HG02763 (cell line): Measurements from ENCODE around the gene EPHA8.

Experiments
- ATAC-seq: cut with Tn5 transposase; IDR thresholded peaks from one replicate; pipeline ENCODE4 v1.9.1; 2021; ENCODE audit warnings: mild to moderate bottlenecking, moderate library complexity; ENCODE audit not compliant: unreplicated experiment

The EPHA8 gene

DNA sequence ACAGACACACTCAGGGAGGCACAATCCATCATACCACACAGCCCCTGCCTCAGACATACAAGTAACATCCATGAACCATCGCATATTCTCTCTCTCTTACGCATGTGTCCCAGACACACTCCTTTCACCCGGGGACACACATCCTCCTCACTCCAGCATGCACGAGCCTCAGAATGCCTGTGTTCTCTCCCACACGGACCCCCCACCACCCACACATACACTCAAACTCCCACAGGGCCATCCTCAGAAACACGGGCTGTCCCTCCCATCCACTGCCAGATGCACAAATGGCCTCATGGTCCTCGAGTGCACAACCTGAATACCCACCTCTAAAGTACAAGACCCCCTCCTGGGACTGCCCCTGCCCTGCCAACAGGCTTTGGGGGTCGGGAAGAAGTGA, 78.0 kb downstream of the EPHA8 start:
- no peak for ATAC-seq

DNA sequence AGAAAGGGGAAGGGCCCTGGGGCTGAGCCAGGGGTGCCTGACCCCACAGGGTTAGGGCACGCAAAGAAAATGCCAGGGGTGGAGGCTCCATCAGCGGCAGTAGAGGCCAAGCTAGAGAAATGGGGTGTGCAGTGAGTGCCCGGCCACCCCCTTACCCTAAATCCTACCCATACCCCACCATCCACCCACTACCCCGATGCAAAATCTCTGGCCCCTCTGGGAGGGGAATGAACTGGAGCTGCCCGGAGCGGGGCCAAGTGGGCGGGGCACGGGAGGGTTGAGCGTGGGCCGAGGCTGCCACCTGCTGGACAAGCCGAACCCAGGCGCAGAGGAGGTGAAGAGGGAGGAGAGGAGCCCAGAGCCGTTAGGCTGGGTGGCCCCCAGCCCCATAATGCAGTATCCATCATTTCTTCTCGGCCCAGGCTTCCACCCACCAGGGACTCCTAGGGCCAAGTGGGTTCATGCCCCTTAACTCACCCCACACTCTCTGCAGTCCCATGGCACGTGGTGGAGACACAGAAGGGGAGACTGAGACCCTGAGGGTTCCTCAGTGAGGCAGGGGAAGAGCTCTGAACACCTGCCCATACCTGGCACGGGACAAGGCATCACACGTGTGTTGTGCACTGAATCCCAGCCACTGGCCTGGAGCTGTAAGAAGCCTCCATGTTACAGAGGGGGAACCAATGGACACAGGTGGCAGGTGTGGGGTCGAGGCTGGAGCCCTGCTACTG, 78.8 kb downstream of the EPHA8 start:
- ATAC-seq = no peak

DNA sequence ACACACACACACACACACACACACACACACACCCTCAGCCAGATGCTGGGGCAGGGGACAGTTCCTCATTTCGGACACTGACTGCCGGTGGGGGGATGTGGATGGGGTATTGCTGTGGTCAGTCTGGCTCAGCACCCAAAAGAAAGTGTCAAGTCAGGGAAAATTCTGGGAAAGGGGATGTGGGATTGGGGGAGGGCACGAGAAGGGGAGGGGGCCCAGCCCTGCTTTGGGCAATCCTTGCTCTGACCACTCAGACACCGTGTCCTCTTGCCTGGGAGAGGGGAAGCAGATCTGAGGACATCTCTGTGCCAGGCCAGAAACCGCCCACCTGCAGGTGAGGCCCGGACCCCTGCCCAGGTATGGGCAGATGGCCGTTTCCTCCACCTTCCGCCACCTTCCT, 80.1 kb downstream of the EPHA8 start, which contains the start of gene C1QC:
Gene C1QC (plus strand): TSS at position 253 of the 400 bp plus-strand sequence. CDS start 391 bp downstream, outside the sequence.
- no peak for ATAC-seq

DNA sequence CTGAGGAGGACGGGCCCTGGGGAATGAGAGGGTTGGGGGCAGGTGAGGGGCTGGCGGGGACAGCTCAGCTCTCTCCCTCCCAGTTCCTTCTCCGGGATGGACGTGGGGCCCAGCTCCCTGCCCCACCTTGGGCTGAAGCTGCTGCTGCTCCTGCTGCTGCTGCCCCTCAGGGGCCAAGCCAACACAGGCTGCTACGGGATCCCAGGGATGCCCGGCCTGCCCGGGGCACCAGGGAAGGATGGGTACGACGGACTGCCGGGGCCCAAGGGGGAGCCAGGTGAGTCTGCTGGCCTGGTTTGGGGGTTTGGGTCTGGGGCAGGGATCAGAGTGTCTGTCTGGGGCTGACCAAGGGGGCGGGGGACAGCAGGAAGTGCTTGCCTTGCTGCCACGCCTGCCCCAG, 80.6 kb downstream of the EPHA8 start:
- ATAC-seq = no peak

DNA sequence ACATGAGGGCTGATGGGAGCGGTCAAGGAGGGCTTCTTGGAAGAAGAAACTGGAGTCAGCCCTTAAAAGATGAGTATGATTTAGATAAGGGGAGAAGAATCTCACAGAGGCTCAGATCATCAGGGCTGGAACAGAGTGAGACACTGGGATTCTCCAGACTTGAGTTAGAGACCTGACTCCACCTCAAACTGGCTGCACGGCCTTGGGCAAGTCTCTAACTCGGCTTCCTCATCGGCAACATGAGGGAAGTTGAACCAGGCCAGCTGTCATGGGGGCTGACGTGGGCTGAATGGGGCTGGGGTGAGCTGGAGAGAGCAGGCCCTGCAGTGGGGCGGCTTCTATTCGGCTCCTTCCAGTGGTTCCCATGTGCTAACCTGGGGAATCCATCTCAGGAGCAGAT, 82.6 kb downstream of the EPHA8 start:
- no peak for ATAC-seq

DNA sequence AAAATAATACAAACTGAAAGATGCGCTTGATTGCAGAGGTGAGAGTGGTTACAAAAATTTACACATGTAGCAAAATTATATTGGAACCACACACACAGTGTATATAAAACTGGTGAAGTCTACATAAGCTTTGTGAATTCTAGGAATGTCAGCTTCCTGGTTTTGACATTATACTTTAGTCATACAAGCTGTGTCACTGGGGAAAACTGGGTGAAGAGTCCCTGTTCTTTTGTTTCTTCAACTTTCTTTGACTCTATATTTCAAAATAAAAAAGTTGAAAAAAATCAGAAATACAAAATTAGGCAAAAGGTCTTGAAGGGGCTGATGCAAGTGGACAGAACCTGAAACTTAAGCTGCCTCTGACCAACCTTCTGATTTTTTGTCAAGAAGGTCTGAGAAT, 83.1 kb downstream of the EPHA8 start:
- ATAC-seq = no peak

DNA sequence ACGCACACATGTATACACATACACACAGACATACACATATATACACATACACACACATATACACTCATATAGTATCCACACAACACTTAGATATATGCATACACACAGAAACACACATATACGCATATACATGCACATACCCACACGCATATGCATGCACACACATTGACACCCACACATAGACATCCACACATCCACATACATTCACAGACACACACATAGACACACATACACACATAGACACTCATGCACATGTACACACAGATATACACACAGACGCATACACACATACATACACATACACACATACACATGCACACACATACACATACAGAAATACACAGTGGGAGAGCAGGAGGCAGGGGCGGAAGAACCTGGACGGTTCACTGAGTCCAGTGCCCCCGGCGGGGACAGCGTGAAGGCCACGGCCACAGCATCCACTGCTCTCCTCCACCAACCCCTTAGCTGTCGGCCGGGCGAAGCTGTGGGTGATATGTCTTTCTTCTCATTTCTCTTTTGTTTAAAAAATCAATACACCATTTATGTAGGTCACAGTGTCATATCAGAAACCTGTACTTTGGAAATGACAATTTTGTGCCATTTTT, 86.9 kb downstream of the EPHA8 start:
- ATAC-seq = no peak

DNA sequence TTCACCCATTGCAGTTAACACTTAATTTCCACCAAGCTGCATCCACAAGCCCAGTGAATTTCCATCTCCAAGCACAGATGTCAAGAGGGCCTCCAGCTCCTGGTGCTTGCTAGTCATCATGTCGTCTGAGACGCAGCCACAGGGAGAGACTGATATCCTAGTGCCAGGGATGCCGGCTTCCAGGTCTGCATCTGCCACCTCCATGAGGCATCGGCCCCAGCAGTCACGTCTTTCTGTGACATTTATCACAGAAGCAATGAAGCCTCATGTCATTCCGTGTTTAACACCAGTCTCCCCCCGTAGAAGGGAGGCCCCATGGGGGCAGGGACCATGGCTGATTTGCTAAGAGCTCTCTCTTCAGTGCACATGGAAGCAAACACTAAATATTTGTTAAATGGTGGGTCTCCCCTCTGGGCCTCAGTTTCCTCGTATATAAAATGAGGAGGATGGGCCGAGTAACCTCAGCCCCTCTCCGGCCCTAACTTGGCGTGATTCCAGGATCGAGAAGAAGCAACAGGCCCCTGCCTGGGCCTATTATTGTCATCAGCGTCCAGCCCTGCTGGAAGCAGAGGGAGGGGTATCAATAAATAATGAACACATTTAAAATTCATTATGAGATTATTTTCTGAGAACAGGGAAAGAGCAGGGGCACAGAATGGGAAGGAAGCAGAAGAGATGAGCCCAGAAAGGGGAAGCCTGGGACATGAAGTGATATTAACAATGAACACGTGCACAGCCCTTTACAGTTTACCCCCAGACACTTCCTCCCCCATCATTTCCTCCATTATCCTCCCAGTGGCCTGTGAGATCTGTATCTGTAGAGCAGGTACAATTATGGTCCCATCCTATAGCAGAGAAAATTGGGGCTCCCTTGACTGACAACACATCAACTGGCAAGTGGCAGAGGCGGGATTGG, 88.9 kb downstream of the EPHA8 start:
- ATAC-seq = no peak

DNA sequence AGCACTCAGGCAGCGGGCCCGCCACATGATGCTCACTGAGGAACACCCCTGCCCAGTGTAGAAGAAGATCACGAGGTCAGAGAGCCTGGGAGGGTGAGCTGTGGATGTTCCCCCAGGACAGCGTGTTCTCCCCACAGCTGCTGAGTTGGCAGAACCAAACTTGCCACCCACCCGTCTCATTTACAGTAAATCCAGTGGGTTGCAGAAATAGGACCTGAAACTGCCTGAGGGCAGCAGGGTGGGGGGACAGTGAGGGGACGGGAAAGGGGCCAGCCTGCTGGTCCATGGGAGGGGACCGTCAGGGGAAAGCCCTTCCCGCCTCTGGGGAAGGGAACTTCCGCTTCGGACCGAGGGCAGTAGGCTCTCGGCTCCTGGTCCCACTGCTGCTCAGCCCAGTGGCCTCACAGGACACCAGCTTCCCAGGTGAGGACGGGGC, 89.6 kb downstream of the EPHA8 start, which contains the start of gene C1QB:
Gene C1QB (plus strand): TSS at position 356 of the 436 bp plus-strand sequence. CDS start 6,227 bp downstream, outside the sequence.
- ATAC-seq = no peak
